AG04450 (cell line): Measurements from ENCODE around the gene DNAJC7. TPM values are rescaled to one million over a fixed set of nuclear protein-coding genes. Genes with fewer than 3 reads are reported as not detected.

ENCODE experiments used
- CTCF ChIA-PET: fragments of 300-600, 350-600 bp; formaldehyde crosslinking; extraction: SDS; loops from one replicate; lab custom pipeline; 2022; ENCODE audit warnings: antibody characterized with exemption, inconsistent platforms; lab: Charles Lee
- POLR2A ChIA-PET: fragments of 350-600 bp; formaldehyde crosslinking; extraction: SDS; loops from one replicate; lab custom pipeline; 2021; ENCODE audit warnings: antibody characterized with exemption, inconsistent platforms; lab: Yijun Ruan, JAX
- DNase-seq: peaks from one replicate; pipeline ENCODE4 v3.0.0-alpha.2; 2011; ENCODE audit warnings: low read depth, low spot score
- H3K27ac ChIP-seq: one replicate; pipeline ENCODE4 v1.5.1; 2012; ENCODE audit warnings: low read depth, low read length, control low read depth
- H3K27me3 ChIP-seq: one replicate; pipeline ENCODE4 v1.6.0; 2012; ENCODE audit warnings: low read length; ENCODE audit not compliant: control insufficient read depth, insufficient read depth
- H3K4me3 ChIP-seq: 2 replicates; pipeline ENCODE4 v1.5.1; 2011; ENCODE audit warnings: mild to moderate bottlenecking, low read depth, low read length, control low read depth
- H3K9me3 ChIP-seq: 2 replicates; pipeline ENCODE4 v1.5.1; 2012; ENCODE audit warnings: low read length; ENCODE audit not compliant: control insufficient read depth, insufficient read depth
- CTCF ChIP-seq: IDR thresholded peaks from 2 replicates; pipeline ENCODE4 v1.5.1; 2011; ENCODE audit warnings: low read depth, low read length, control low read depth, inconsistent platforms
- polyA plus RNA-seq: library from polyadenylated mRNA; depleted of rRNA; stranded (reverse); fragments of >200 nt; gene quantifications from 2 replicates; pipeline ENCODE4 v1.2.3, GENCODE V29; 2011

The DNAJC7 gene
- polyA plus RNA-seq, 1 experiment, result 66.4 TPM

DNA sequence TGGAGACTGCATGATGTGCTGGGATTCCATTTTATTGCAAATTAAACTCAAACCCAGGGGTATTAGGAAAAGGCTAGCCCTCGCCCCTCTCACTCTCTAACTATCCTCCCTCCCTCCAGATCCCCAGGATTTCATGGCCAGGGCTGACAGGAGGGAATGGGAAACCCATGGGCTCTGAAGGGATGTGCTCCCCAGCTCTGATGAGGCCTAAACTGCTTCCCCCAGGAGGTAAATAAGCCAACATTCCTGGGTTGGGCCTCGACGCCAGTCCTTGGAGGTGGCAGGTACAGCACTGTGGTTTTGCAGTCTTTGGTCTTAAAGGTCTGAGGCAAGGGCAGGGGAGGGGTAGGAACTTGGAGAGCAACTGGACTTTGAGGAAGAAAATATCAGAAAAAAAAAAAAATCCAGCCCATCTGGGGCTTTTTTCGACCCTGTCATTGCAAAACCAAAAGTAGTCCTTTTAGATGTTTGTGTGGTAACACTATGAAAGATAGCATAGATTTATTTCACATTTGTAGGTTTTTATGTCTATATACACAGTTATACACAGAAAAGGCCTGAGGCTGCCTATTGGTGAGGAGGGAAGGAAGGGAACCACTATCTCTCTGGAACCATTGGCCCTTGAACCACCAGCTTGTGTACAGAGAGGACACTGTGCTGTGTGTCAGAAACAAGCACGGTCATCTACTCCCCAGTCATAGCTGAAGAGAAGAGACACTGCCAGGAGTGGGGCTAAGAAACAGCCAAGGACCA, 21.2 kb upstream of the DNAJC7 start:
- ChIA-PET POLR2A (no interaction called here), CTCF (interaction anchor here (1.6 to 1.9 kb wide), 2 partner anchors 10 to 13 kb away, joined by 3 to 4 read pairs; no protein-coding TSS in a partner anchor)
- H3K9me3 ChIP-seq, result peaks cover 4% of the 10 kb centered on the region; the same call in 1 of the 2 replicates
- H3K27ac ChIP-seq, result no peak overlapping the region
- H3K27me3 ChIP-seq, result peaks cover 38% of the 10 kb centered on the region
- DNase-seq, result no peak
- H3K4me3 ChIP-seq, result no peak overlapping the region
- no peak for TF ChIP-seq CTCF

DNA sequence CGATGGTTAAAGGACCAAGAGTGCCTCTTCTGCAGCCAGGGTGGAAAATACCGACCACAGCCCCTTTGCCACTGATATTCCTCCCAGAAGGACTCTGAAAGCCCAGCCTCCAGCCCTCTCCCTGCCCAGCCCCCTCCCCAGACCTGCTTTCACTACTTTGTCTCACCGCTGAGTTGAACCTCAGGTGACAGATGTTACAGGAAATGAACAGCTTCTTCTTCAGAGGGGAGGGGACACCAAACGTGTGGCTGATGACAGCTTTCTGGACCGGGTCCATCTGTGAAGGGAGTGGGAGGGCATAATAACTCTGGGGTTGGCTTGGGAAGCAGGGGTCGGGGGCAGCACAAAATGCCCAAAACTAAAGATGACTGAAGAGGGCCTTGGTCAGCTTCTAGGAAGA, 16.8 kb upstream of the DNAJC7 start:
- POLR2A ChIA-PET, result no interaction called here
- peaks cover 33% of the 10 kb centered on the region for H3K27me3 ChIP-seq
- DNase-seq, result no peak
- H3K27ac ChIP-seq, result no peak overlapping the region
- TF ChIP-seq CTCF, result no peak
- CTCF ChIA-PET, result interaction anchor here (0.5 to 1.0 kb wide), 2 partner anchors 9 to 12 kb away, joined by 4 to 7 read pairs; no protein-coding TSS in a partner anchor
- no peak overlapping the region for H3K4me3 ChIP-seq
- no peaks in the 10 kb centered on the region for H3K9me3 ChIP-seq

DNA sequence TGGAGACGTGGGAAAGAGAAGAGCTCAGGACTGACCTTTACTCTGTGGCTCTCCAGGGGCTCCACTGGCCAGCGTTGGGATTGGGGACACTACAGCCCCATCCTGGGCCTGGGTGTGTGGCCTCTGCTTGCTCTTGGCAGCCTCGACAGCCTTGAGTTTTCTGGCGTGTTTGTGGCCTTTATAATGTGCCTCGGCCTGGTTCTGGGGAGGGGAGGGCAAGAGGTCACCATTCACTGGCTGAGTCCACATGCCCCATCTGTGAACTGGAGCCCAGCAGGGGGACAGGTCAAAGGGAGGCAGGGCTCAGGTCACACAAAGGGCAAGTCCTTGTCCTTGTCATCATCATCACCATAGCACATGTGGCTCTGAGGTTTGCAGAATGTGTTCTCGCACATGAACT, 14.3 kb upstream of the DNAJC7 start:
- POLR2A ChIA-PET, result no interaction called here
- no peak for DNase-seq
- peaks cover 21% of the 10 kb centered on the region for H3K27me3 ChIP-seq
- CTCF ChIA-PET, result no interaction called here
- no peak overlapping the region for H3K4me3 ChIP-seq
- H3K9me3 ChIP-seq, result no peaks in the 10 kb centered on the region
- no peak overlapping the region for H3K27ac ChIP-seq
- TF ChIP-seq CTCF, result no peak

GRCh38 chr17:42028791-42029127, 11.5 kb upstream of the DNAJC7 start:
- ChIA-PET CTCF (interaction anchor here (0.6 to 1.9 kb wide), 5 partner anchors 9 to 347 kb away, joined by 3 to 6 read pairs (median 3); partner anchors contain the start of gene NKIRAS2), POLR2A (no interaction called here)
- Histone ChIP-seq H3K9me3 (no peaks in the 10 kb centered on the region), H3K27me3 (peaks cover 19% of the 10 kb centered on the region), H3K27ac (no peak overlapping the region), H3K4me3 (no peak overlapping the region)
- no peak for TF ChIP-seq CTCF
- no peak for DNase-seq
